ENCODE data around the gene CSRP2. TPM values are rescaled to one million over a fixed set of nuclear protein-coding genes. Genes with fewer than 3 reads are reported as not detected.

Gene CSRP2
- total RNA-seq, 6 experiments from 2014 or later = 20.7 to 32.7 (median 29.5) TPM

DNA sequence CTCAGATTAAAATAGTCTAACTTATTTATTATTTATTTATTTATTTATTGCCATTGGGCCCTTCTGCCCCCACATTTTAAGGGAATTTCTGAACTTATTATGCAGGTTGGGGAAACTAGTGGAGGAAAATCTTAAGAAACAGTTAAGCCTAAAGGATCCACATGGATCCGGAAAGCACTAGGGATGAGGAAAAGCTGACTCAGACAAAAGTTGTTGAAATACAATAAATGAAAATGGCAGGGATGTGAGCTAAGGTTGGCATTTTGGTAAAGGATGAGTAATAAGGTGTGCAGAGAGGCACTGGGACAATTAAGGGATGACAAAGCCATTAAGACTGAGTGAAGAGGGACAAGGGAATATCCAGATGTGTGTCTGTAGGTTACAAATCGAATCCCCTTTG is 20.7 kb upstream of the CSRP2 start:
- TF ChIP-seq, protein P1, sequence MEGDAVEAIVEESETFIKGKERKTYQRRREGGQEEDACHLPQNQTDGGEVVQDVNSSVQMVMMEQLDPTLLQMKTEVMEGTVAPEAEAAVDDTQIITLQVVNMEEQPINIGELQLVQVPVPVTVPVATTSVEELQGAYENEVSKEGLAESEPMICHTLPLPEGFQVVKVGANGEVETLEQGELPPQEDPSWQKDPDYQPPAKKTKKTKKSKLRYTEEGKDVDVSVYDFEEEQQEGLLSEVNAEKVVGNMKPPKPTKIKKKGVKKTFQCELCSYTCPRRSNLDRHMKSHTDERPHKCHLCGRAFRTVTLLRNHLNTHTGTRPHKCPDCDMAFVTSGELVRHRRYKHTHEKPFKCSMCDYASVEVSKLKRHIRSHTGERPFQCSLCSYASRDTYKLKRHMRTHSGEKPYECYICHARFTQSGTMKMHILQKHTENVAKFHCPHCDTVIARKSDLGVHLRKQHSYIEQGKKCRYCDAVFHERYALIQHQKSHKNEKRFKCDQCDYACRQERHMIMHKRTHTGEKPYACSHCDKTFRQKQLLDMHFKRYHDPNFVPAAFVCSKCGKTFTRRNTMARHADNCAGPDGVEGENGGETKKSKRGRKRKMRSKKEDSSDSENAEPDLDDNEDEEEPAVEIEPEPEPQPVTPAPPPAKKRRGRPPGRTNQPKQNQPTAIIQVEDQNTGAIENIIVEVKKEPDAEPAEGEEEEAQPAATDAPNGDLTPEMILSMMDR (IDR thresholded peaks at IDR 0.05) = no peak
- no peak overlapping the region for H3K4me3 Mint-ChIP-seq
- H3K27me3 Mint-ChIP-seq (ENCODE audit: insufficient read depth) = peaks cover 3% of the 10 kb centered on the region; the same call in 1 of the 2 replicates
- peaks cover 2% of the 10 kb centered on the region for H3K36me3 Mint-ChIP-seq (ENCODE audit: low read depth)
- H3K27ac Mint-ChIP-seq = no peak overlapping the region
- DNase-seq = no peak
- peaks cover 7% of the 10 kb centered on the region for H3K9me3 Mint-ChIP-seq
- H3K4me1 Mint-ChIP-seq (ENCODE audit: low read depth) = no peaks in the 10 kb centered on the region

DNA sequence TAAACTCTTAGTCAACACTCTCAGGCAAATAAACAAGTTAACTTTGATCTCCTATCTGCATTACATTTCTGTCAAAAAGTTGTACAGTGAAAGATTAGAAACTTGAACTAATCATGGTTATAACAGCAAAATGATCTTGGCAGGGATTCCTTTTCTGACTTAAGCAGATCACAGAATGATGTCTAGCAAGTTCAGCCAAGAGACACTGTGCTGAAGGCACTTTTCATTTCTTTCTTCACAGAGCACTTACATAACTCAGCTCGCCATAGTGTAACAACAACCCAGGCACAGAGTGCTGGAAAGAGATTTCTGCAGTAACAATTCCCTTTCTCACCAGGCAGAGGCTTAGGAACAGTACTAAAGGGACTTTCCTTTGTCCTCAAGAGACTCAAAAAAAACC is 19.6 kb upstream of the CSRP2 start:
- no peak for DNase-seq
- H3K9me3 Mint-ChIP-seq = peaks cover 18% of the 10 kb centered on the region
- peaks cover 3% of the 10 kb centered on the region; the same call in 1 of the 2 replicates for H3K27me3 Mint-ChIP-seq (ENCODE audit: insufficient read depth)
- TF ChIP-seq, protein P1 (IDR thresholded peaks at IDR 0.05) = no peak
- H3K4me3 Mint-ChIP-seq = no peak overlapping the region
- H3K27ac Mint-ChIP-seq = no peak overlapping the region
- H3K4me1 Mint-ChIP-seq (ENCODE audit: low read depth) = no peaks in the 10 kb centered on the region
- H3K36me3 Mint-ChIP-seq (ENCODE audit: low read depth) = peaks cover 7% of the 10 kb centered on the region

GRCh38 chr12:76896274-76896673 is 17.5 kb upstream of the CSRP2 start:
- Mint-ChIP-seq H3K4me3 (no peak overlapping the region), H3K4me1 (ENCODE audit: low read depth) (no peaks in the 10 kb centered on the region), H3K27me3 (ENCODE audit: insufficient read depth) (peaks cover 6% of the 10 kb centered on the region), H3K27ac (no peak overlapping the region), H3K9me3 (peaks cover 24% of the 10 kb centered on the region), H3K36me3 (ENCODE audit: low read depth) (peaks cover 7% of the 10 kb centered on the region)
- TF ChIP-seq, protein P1 (IDR thresholded peaks at IDR 0.05) = no peak
- DNase-seq = no peak

GRCh38 chr12:76895796-76896195 is 17.0 kb upstream of the CSRP2 start:
- H3K36me3 Mint-ChIP-seq (ENCODE audit: low read depth) = peaks cover 7% of the 10 kb centered on the region
- no peak overlapping the region for H3K4me3 Mint-ChIP-seq
- no peak overlapping the region for H3K27ac Mint-ChIP-seq
- DNase-seq = no peak
- H3K27me3 Mint-ChIP-seq (ENCODE audit: insufficient read depth) = peaks cover 6% of the 10 kb centered on the region
- TF ChIP-seq, protein P1 (IDR thresholded peaks at IDR 0.05) = no peak
- H3K4me1 Mint-ChIP-seq (ENCODE audit: low read depth) = no peaks in the 10 kb centered on the region
- peaks cover 24% of the 10 kb centered on the region for H3K9me3 Mint-ChIP-seq

DNA sequence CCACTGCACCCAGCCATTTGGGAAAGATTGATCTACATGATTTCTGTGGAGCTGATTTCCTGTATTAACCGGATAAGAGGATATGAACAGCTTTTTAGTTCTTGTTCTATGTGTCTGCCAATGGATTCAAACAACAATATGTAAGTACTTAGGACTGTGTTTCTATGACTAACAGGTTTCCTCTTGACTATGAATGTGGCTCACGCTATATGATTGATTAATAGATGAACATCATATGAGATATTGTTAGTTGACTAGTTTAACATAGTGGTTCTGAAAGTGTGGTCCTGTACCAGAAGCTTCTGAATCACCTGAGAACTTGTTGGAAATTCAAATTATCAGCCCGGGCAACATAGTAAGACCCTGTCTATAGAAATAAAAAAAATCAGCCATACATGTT is 12.8 kb upstream of the CSRP2 start:
- Mint-ChIP-seq H3K9me3 (peaks cover 24% of the 10 kb centered on the region), H3K36me3 (ENCODE audit: low read depth) (peaks cover 7% of the 10 kb centered on the region), H3K27ac (no peak overlapping the region), H3K4me1 (ENCODE audit: low read depth) (no peaks in the 10 kb centered on the region), H3K27me3 (ENCODE audit: insufficient read depth) (peaks cover 8% of the 10 kb centered on the region), H3K4me3 (no peak overlapping the region)
- TF ChIP-seq, protein P1 (IDR thresholded peaks at IDR 0.05) = no peak
- no peak for DNase-seq

All from HFFc6 (cell line).